Neural progenitor cell (in vitro differentiated cells): ENCODE results near the gene TFCP2L1. TPM values are rescaled to one million over a fixed set of nuclear protein-coding genes. Genes with fewer than 3 reads are reported as not detected.
A peak's percentile ranks its signal among the peaks of the same experiment; 100 is the strongest.

Source experiments
- DNase-seq: peaks from one replicate; pipeline ENCODE4 v3.0.0-alpha.2; 2016; ENCODE audit warnings: low spot score
- H2AFZ ChIP-seq: fragments of 200-600 bp; sonication (generic); replicated peaks from 2 replicates; pipeline ENCODE4 v1.6.1; 2016; ENCODE audit warnings: antibody characterized with exemption
- H3F3A ChIP-seq: fragments of 200-600 bp; sonication (generic); 2 replicates; pipeline ENCODE4 v1.6.1; 2016; ENCODE audit warnings: antibody characterized with exemption, low read depth
- H3K27ac ChIP-seq: fragments of 200-600 bp; sonication (generic); 2 replicates; pipeline ENCODE4 v1.5.1; 2016; ENCODE audit warnings: mild to moderate bottlenecking
- H3K27me3 ChIP-seq: fragments of 200-600 bp; sonication (generic); 2 replicates; pipeline ENCODE4 v1.6.1; 2016; ENCODE audit warnings: mild to moderate bottlenecking, moderate library complexity
- H3K36me3 ChIP-seq: fragments of 200-600 bp; sonication (generic); 2 replicates; pipeline ENCODE4 v1.5.1; 2016
- H3K4me1 ChIP-seq: fragments of 200-600 bp; sonication (generic); 2 replicates; pipeline ENCODE4 v1.6.1; 2016; ENCODE audit warnings: mixed run types
- H3K4me2 ChIP-seq: fragments of 200-600 bp; sonication (generic); 2 replicates; pipeline ENCODE4 v1.6.1; 2016
- H3K4me3 ChIP-seq: fragments of 200-600 bp; sonication (generic); 2 replicates; pipeline ENCODE4 v1.5.1; 2016
- H3K79me2 ChIP-seq: fragments of 200-600 bp; sonication (generic); 2 replicates; pipeline ENCODE4 v1.6.1; 2016; ENCODE audit warnings: low read depth
- H3K9ac ChIP-seq: fragments of 200-600 bp; sonication (generic); 2 replicates; pipeline ENCODE4 v1.6.1; 2016
- H3K9me3 ChIP-seq: fragments of 200-600 bp; sonication (generic); 2 replicates; pipeline ENCODE4 v1.5.1; 2016; ENCODE audit warnings: low read depth
- H4K20me1 ChIP-seq: fragments of 200-600 bp; sonication (generic); 2 replicates; pipeline ENCODE4 v1.6.1; 2016; ENCODE audit warnings: low read depth
- H3K27ac Mint-ChIP-seq: 3 replicates; pipeline ENCODE4 v1.8.0; 2021; ENCODE audit warnings: mixed read lengths
- H3K27me3 Mint-ChIP-seq: 2 replicates; pipeline ENCODE4 v1.8.0; 2022; ENCODE audit warnings: low read depth, mild to moderate bottlenecking, inconsistent platforms, moderate library complexity, mixed read lengths; ENCODE audit not compliant: insufficient read depth
- H3K36me3 Mint-ChIP-seq: 3 replicates; pipeline ENCODE4 v1.8.0; 2021; ENCODE audit warnings: mixed read lengths
- H3K4me1 Mint-ChIP-seq: 3 replicates; pipeline ENCODE4 v1.8.0; 2021; ENCODE audit warnings: mixed read lengths
- H3K4me3 Mint-ChIP-seq: 3 replicates; pipeline ENCODE4 v1.8.0; 2021; ENCODE audit warnings: mild to moderate bottlenecking, moderate library complexity, mixed read lengths
- H3K9me3 Mint-ChIP-seq: 3 replicates; pipeline ENCODE4 v1.8.0; 2020; ENCODE audit warnings: mixed read lengths
- CTCF ChIP-seq: fragments of 200-600 bp; sonication (generic); IDR thresholded peaks from 2 replicates; pipeline ENCODE4 v1.5.1; 2017; ENCODE audit warnings: antibody characterized with exemption, mild to moderate bottlenecking
- EZH2 ChIP-seq: fragments of 200-600 bp; sonication (generic); IDR thresholded peaks from 2 replicates; pipeline ENCODE4 v1.6.1; 2017; ENCODE audit warnings: antibody characterized with exemption, mild to moderate bottlenecking, moderate library complexity
- EZH2phosphoT487 ChIP-seq: fragments of 200-600 bp; sonication (generic); IDR thresholded peaks from 2 replicates; pipeline ENCODE4 v1.6.1; 2017; ENCODE audit warnings: antibody characterized with exemption
- total RNA-seq: library from RNA; depleted of rRNA; stranded (reverse); fragments of >200 nt; gene quantifications from 2 replicates; pipeline ENCODE4 v1.2.3, GENCODE V29; 2015; ENCODE audit warnings: low replicate concordance

The TFCP2L1 gene
- total RNA-seq, 1 donor from 2014 or later = 0.04 TPM

DNA sequence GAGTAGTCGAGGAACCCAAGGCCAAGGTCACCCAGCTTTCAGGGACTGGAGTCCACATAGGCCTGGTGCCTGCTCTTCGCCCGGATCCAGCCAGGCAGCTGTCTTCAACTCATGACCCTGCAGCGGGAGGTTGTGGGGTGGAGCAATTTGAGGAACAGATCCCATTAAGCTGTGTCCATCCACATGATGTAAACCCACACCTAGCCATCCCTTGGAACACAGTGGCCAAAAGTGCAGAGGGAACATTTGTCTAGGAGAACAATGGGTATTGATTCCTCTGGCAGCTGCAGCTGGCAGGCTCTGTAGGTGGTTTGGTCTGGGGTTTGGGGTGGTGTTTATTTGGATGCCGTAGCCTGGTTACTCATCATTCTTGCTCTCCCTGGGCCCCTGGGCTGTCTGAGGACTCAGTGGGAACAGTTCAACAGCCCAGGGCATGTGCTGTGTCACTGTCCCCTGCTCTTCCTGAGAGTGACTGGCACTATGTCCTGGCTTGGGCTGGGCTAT, 99.4 kb downstream of the TFCP2L1 start:
- Mint-ChIP-seq H3K4me3 (no peak overlapping the region), H3K9me3 (no peaks in the 10 kb centered on the region), H3K27ac (peak overlapping the region; percentile 66), H3K27me3 (peaks cover 2% of the 10 kb centered on the region), H3K4me1 (peaks cover 9% of the 10 kb centered on the region), H3K36me3 (no peaks in the 10 kb centered on the region)
- DNase-seq = peak; percentile 36
- Histone ChIP-seq H3K27me3 (no peaks in the 10 kb centered on the region), H2AFZ (no peak overlapping the region), H3F3A (no peaks in the 10 kb centered on the region), H3K4me3 (no peak overlapping the region), H4K20me1 (no peaks in the 10 kb centered on the region), H3K36me3 (no peaks in the 10 kb centered on the region), H3K79me2 (no peaks in the 10 kb centered on the region), H3K9ac (no peak overlapping the region), H3K4me1 (peaks cover 7% of the 10 kb centered on the region), H3K9me3 (no peaks in the 10 kb centered on the region), H3K4me2 (no peak overlapping the region), H3K27ac (no peak overlapping the region)
- TF ChIP-seq EZH2 = no peak

DNA sequence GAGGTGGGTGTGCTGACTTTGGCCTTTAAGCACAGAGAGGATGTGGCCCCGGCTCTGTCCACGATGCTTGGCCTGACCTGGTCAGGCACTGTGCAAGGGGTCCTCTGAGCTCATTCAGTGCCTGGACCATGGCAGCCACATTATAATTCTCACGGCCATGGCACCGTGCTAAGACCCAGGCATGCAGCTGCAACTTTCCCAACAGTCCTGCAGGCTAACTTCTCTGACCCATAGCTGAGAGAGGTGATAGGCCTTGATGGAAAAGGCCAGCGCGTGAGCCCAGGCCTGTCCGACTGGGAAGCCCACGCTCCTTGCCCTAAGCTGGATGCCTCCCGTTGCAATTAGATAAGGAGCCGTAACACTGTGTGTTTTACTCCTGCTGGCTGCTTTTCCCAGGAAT, 99.9 kb downstream of the TFCP2L1 start:
- Mint-ChIP-seq H3K36me3 (no peaks in the 10 kb centered on the region), H3K4me1 (peaks cover 9% of the 10 kb centered on the region), H3K27me3 (peaks cover 5% of the 10 kb centered on the region), H3K27ac (no peak overlapping the region), H3K9me3 (no peaks in the 10 kb centered on the region), H3K4me3 (no peak overlapping the region)
- H3K27me3 ChIP-seq = no peaks in the 10 kb centered on the region
- no peak for DNase-seq
- H2AFZ ChIP-seq = no peak overlapping the region
- no peaks in the 10 kb centered on the region for H3F3A ChIP-seq
- H3K4me3 ChIP-seq = no peak overlapping the region
- H3K9ac ChIP-seq = no peak overlapping the region
- H3K4me1 ChIP-seq = peaks cover 7% of the 10 kb centered on the region
- no peaks in the 10 kb centered on the region for H4K20me1 ChIP-seq
- no peaks in the 10 kb centered on the region for H3K9me3 ChIP-seq
- H3K4me2 ChIP-seq = no peak overlapping the region
- no peak for TF ChIP-seq CTCF
- no peak for TF ChIP-seq EZH2
- no peak for TF ChIP-seq EZH2phosphoT487
- H3K79me2 ChIP-seq = no peaks in the 10 kb centered on the region
- no peaks in the 10 kb centered on the region for H3K36me3 ChIP-seq
- no peak overlapping the region for H3K27ac ChIP-seq

GRCh38 chr2:121184248-121184862, 100.6 kb downstream of the TFCP2L1 start:
- TF ChIP-seq CTCF (no peak), EZH2 (no peak), EZH2phosphoT487 (no peak)
- Mint-ChIP-seq H3K36me3 (no peaks in the 10 kb centered on the region), H3K9me3 (no peaks in the 10 kb centered on the region), H3K4me1 (peaks cover 9% of the 10 kb centered on the region), H3K27me3 (peaks cover 5% of the 10 kb centered on the region), H3K4me3 (no peak overlapping the region), H3K27ac (no peak overlapping the region)
- Histone ChIP-seq H3K27ac (no peak overlapping the region), H3K79me2 (no peaks in the 10 kb centered on the region), H3K36me3 (no peaks in the 10 kb centered on the region), H3K27me3 (no peaks in the 10 kb centered on the region), H3K4me1 (peaks cover 7% of the 10 kb centered on the region), H3K4me2 (no peak overlapping the region), H3K9me3 (no peaks in the 10 kb centered on the region), H3K4me3 (no peak overlapping the region), H3F3A (no peaks in the 10 kb centered on the region), H2AFZ (no peak overlapping the region), H4K20me1 (no peaks in the 10 kb centered on the region), H3K9ac (no peak overlapping the region)
- DNase-seq = no peak

DNA sequence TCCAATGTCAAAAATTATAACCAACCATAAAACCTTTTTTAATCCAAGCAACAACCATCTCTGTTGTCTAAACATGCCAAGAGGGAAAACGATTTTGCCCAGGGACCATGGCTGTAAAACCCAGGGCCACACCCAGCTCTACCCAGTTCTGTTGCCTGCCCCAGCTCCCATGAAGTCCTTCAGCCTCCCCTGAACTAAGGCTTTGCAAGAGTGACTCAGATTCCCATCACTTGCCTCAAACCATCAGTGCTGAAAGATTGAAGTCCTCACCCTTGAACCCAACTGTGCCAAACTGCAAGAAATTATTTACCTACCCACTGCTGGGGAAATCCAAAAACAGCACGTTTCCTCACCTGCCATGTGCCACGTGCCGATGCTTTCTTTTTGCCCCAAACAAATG, 102.5 kb downstream of the TFCP2L1 start:
- no peak overlapping the region for H3K27ac Mint-ChIP-seq
- Histone ChIP-seq H4K20me1 (no peaks in the 10 kb centered on the region), H3K27me3 (no peaks in the 10 kb centered on the region), H3K27ac (no peak overlapping the region), H3F3A (no peaks in the 10 kb centered on the region), H2AFZ (no peak overlapping the region), H3K9me3 (no peaks in the 10 kb centered on the region), H3K36me3 (no peaks in the 10 kb centered on the region), H3K79me2 (no peaks in the 10 kb centered on the region), H3K9ac (no peak overlapping the region), H3K4me3 (no peak overlapping the region), H3K4me2 (no peak overlapping the region), H3K4me1 (peaks cover 7% of the 10 kb centered on the region)
- H3K27me3 Mint-ChIP-seq = peaks cover 3% of the 10 kb centered on the region
- peaks cover 9% of the 10 kb centered on the region for H3K4me1 Mint-ChIP-seq
- no peak for DNase-seq
- H3K36me3 Mint-ChIP-seq = no peaks in the 10 kb centered on the region
- TF ChIP-seq CTCF (no peak), EZH2 (no peak), EZH2phosphoT487 (no peak)
- H3K9me3 Mint-ChIP-seq = no peaks in the 10 kb centered on the region
- H3K4me3 Mint-ChIP-seq = no peak overlapping the region
